Glutamatergic neuron (in vitro differentiated cells): ENCODE data around the gene KCNK2. TPM values are rescaled to one million over a fixed set of nuclear protein-coding genes. Genes with fewer than 3 reads are reported as not detected.

Experiments used
- DNase-seq: peaks from one replicate; pipeline ENCODE4 v3.0.0; 2022
- H3K27ac Mint-ChIP-seq: one replicate; pipeline ENCODE4 v1.8.0; 2020; ENCODE audit warnings: mild to moderate bottlenecking, mixed read lengths, inconsistent platforms; ENCODE audit not compliant: unreplicated experiment
- H3K27me3 Mint-ChIP-seq: one replicate; pipeline ENCODE4 v1.8.0; 2020; ENCODE audit warnings: mild to moderate bottlenecking, moderate library complexity, mixed read lengths, inconsistent platforms; ENCODE audit not compliant: unreplicated experiment
- H3K36me3 Mint-ChIP-seq: one replicate; pipeline ENCODE4 v1.8.0; 2020; ENCODE audit warnings: mild to moderate bottlenecking, mixed read lengths, inconsistent platforms; ENCODE audit not compliant: unreplicated experiment
- H3K4me1 Mint-ChIP-seq: one replicate; pipeline ENCODE4 v1.8.0; 2020; ENCODE audit warnings: mild to moderate bottlenecking, low read depth, mixed read lengths, inconsistent platforms; ENCODE audit not compliant: unreplicated experiment
- H3K4me3 Mint-ChIP-seq: one replicate; pipeline ENCODE4 v1.8.0; 2020; ENCODE audit warnings: mild to moderate bottlenecking, mixed read lengths, inconsistent platforms; ENCODE audit not compliant: unreplicated experiment
- H3K9me3 Mint-ChIP-seq: one replicate; pipeline ENCODE4 v1.8.0; 2020; ENCODE audit warnings: mild to moderate bottlenecking, moderate library complexity, mixed read lengths, inconsistent platforms; ENCODE audit not compliant: unreplicated experiment
- total RNA-seq: library from RNA; stranded (reverse); fragmentation: NEBNext Ultra II Directional; extraction: Animal tissue kit (Norgen Biotek cat#: 25700); gene quantifications from one replicate; pipeline ENCODE4 v1.2.1, GENCODE V29; 2021; ENCODE audit not compliant: unreplicated experiment
- TF ChIP-seq, protein P1 (sequence below): fragments of 200-600 bp; sonication (generic); IDR thresholded peaks from one replicate; pipeline ENCODE4 v1.5.0; 2021; ENCODE audit not compliant: partially characterized antibody, unreplicated experiment

Gene KCNK2
- total RNA-seq, 1 donor from 2014 or later = not detected

- Mint-ChIP-seq H3K36me3 (no peaks in the 10 kb centered on the region), H3K4me1 (no peaks in the 10 kb centered on the region), H3K27me3 (peaks cover 2% of the 10 kb centered on the region), H3K4me3 (no peak overlapping the region), H3K9me3 (no peaks in the 10 kb centered on the region), H3K27ac (no peak overlapping the region)
- DNase-seq = no peak
- TF ChIP-seq, protein P1, sequence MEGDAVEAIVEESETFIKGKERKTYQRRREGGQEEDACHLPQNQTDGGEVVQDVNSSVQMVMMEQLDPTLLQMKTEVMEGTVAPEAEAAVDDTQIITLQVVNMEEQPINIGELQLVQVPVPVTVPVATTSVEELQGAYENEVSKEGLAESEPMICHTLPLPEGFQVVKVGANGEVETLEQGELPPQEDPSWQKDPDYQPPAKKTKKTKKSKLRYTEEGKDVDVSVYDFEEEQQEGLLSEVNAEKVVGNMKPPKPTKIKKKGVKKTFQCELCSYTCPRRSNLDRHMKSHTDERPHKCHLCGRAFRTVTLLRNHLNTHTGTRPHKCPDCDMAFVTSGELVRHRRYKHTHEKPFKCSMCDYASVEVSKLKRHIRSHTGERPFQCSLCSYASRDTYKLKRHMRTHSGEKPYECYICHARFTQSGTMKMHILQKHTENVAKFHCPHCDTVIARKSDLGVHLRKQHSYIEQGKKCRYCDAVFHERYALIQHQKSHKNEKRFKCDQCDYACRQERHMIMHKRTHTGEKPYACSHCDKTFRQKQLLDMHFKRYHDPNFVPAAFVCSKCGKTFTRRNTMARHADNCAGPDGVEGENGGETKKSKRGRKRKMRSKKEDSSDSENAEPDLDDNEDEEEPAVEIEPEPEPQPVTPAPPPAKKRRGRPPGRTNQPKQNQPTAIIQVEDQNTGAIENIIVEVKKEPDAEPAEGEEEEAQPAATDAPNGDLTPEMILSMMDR = no peak
These were observed 11.8 kb downstream of the KCNK2 start for GRCh38 chr1:215094381-215094780.

DNA sequence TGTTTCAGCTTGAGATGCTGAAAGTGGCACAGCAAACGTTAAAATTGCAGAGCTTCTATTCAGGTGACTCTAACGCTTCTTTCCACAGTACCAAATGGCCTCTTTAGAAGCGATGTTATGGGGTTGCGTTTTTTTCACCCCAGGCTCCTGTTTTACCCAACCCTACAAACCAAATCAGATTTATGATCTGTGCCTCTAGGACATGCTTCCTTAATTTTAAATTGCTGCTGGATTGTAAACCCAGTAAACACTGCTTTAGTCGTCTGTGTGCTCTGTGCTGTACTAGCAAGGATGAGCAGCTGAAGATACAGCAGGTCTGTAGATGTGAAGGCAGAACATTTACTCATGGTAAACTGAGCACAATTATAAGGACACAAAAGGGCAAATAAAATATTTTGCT, 13.0 kb downstream of the KCNK2 start:
- H3K4me3 Mint-ChIP-seq = no peak overlapping the region
- no peaks in the 10 kb centered on the region for H3K36me3 Mint-ChIP-seq
- H3K4me1 Mint-ChIP-seq = no peaks in the 10 kb centered on the region
- no peak overlapping the region for H3K27ac Mint-ChIP-seq
- no peak for DNase-seq
- TF ChIP-seq, protein P1 = no peak
- H3K9me3 Mint-ChIP-seq = no peaks in the 10 kb centered on the region
- peaks cover 2% of the 10 kb centered on the region for H3K27me3 Mint-ChIP-seq

DNA sequence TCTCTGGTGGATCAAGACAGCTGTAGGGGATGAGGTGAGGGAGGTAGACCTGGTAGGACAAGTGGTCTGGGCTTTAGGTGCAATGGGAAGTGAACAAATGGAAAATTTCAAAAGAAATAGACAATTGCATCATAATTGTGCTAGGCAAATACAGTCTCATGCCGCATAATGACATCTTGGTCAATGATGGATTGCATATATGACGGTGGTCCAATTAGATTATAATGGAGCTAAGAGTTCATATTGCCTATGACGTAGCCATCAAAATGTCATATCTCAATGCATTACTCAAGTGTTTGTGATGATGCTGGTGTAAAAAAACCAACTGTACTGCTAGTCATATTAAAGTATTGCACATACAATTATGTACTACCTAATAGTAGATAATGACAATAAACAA, 19.0 kb downstream of the KCNK2 start:
- H3K9me3 Mint-ChIP-seq = peaks cover 3% of the 10 kb centered on the region
- TF ChIP-seq, protein P1 = no peak

DNA sequence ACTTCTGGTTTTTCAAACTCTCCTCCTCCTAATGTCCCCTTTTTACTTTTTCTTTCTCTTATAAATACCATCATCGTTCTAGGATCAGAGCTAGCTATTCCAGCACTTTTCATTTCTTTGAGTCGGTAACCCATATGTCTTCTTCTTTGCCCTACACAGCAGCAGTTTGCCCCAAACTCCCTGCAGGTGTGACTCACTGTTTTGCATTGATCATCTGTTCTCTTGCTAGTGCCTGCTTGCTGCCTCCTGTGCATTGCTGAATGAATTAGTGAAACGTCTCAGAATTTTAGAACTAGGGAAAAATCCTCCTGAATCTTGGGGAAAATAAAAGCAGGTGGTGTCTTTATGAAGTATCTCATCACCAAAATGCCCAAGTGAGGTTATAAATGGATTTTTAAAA, 21.7 kb downstream of the KCNK2 start:
- peaks cover 8% of the 10 kb centered on the region for H3K36me3 Mint-ChIP-seq
- H3K27ac Mint-ChIP-seq = no peak overlapping the region
- TF ChIP-seq, protein P1 = no peak
- no peaks in the 10 kb centered on the region for H3K27me3 Mint-ChIP-seq
- peaks cover 4% of the 10 kb centered on the region for H3K4me1 Mint-ChIP-seq
- DNase-seq = no peak
- H3K4me3 Mint-ChIP-seq = no peak overlapping the region
- peaks cover 5% of the 10 kb centered on the region for H3K9me3 Mint-ChIP-seq

More for the DNA sequence above, 19.0 kb downstream of the KCNK2 start:
- DNase-seq = no peak
- Mint-ChIP-seq H3K4me3 (no peak overlapping the region), H3K36me3 (no peaks in the 10 kb centered on the region), H3K27ac (no peak overlapping the region), H3K27me3 (peaks cover 2% of the 10 kb centered on the region), H3K4me1 (peaks cover 4% of the 10 kb centered on the region)

- Mint-ChIP-seq H3K9me3 (peaks cover 5% of the 10 kb centered on the region), H3K36me3 (peaks cover 8% of the 10 kb centered on the region), H3K27ac (no peak overlapping the region), H3K27me3 (no peaks in the 10 kb centered on the region), H3K4me3 (no peak overlapping the region), H3K4me1 (peaks cover 4% of the 10 kb centered on the region)
- TF ChIP-seq, protein P1 = no peak
- DNase-seq = no peak
These were observed 23.5 kb downstream of the KCNK2 start for GRCh38 chr1:215106067-215106466.
